ENCODE results near the gene PIK3C3. TPM values are rescaled to one million over a fixed set of nuclear protein-coding genes. Genes with fewer than 3 reads are reported as not detected.
A peak's percentile ranks its signal among the peaks of the same experiment; 100 is the strongest.

The PIK3C3 gene
- total RNA-seq, 1 experiment from 2014 or later, result 50.5 TPM

- H3K4me1 Mint-ChIP-seq (ENCODE audit: insufficient read depth, unreplicated experiment), result peaks cover 10% of the 10 kb centered on the region
- no peak for TF ChIP-seq CTCF (IDR thresholded peaks at IDR 0.05; ENCODE audit: unreplicated experiment)
- no peak overlapping the region for H3K27ac Mint-ChIP-seq (ENCODE audit: low read depth, unreplicated experiment)
- no peak for DNase-seq (ENCODE audit: unreplicated experiment)
- intact Hi-C loops (cut with micrococcal nuclease), result no loop called here
- no peaks in the 10 kb centered on the region for H3K36me3 Mint-ChIP-seq (ENCODE audit: insufficient read depth, unreplicated experiment)
- no peaks in the 10 kb centered on the region for H3K9me3 Mint-ChIP-seq (ENCODE audit: unreplicated experiment)
- H3K27me3 Mint-ChIP-seq (ENCODE audit: insufficient read depth, unreplicated experiment), result no peaks in the 10 kb centered on the region
- ChIA-PET CTCF (interaction anchor here (1.7 kb wide), 1 partner anchor 14 kb away, joined by 6 read pairs; no protein-coding TSS in a partner anchor), POLR2A (interaction anchor here (2.3 kb wide), 1 partner anchor 18 kb away, joined by 6 read pairs; the partner anchor contains the start of gene PIK3C3)
- no peak overlapping the region for H3K4me3 Mint-ChIP-seq (ENCODE audit: unreplicated experiment)
- BruUV-seq (replicated peaks), result no TSS peak
These were observed 18.4 kb upstream of the PIK3C3 start for GRCh38 chr18:41936471-41937134.

GRCh38 chr18:41938445-41938844 lies 16.6 kb upstream of the PIK3C3 start:
- peaks cover under 1% of the 10 kb centered on the region for H3K27me3 Mint-ChIP-seq (ENCODE audit: insufficient read depth, unreplicated experiment)
- no peaks in the 10 kb centered on the region for H3K9me3 Mint-ChIP-seq (ENCODE audit: unreplicated experiment)
- intact Hi-C loops (cut with micrococcal nuclease), result no loop called here
- no peaks in the 10 kb centered on the region for H3K36me3 Mint-ChIP-seq (ENCODE audit: insufficient read depth, unreplicated experiment)
- ChIA-PET CTCF (no interaction called here), POLR2A (no interaction called here)
- DNase-seq (ENCODE audit: unreplicated experiment), result peak; percentile 61
- H3K4me1 Mint-ChIP-seq (ENCODE audit: insufficient read depth, unreplicated experiment), result peaks cover 10% of the 10 kb centered on the region
- H3K4me3 Mint-ChIP-seq (ENCODE audit: unreplicated experiment), result no peak overlapping the region
- no peak overlapping the region for H3K27ac Mint-ChIP-seq (ENCODE audit: low read depth, unreplicated experiment)
- no TSS peak for BruUV-seq (replicated peaks)
- no peak for TF ChIP-seq CTCF (IDR thresholded peaks at IDR 0.05; ENCODE audit: unreplicated experiment)

- peaks cover 9% of the 10 kb centered on the region for H3K27me3 Mint-ChIP-seq (ENCODE audit: insufficient read depth, unreplicated experiment)
- no peaks in the 10 kb centered on the region for H3K9me3 Mint-ChIP-seq (ENCODE audit: unreplicated experiment)
- H3K4me1 Mint-ChIP-seq (ENCODE audit: insufficient read depth, unreplicated experiment), result peaks cover 10% of the 10 kb centered on the region
- ChIA-PET CTCF (no interaction called here), POLR2A (no interaction called here)
- H3K27ac Mint-ChIP-seq (ENCODE audit: low read depth, unreplicated experiment), result no peak overlapping the region
- no peak for DNase-seq (ENCODE audit: unreplicated experiment)
- H3K36me3 Mint-ChIP-seq (ENCODE audit: insufficient read depth, unreplicated experiment), result no peaks in the 10 kb centered on the region
- no peak for TF ChIP-seq CTCF (IDR thresholded peaks at IDR 0.05; ENCODE audit: unreplicated experiment)
- no TSS peak for BruUV-seq (replicated peaks)
- intact Hi-C loops (cut with micrococcal nuclease), result no loop called here
- no peak overlapping the region for H3K4me3 Mint-ChIP-seq (ENCODE audit: unreplicated experiment)
These were observed 15.7 kb upstream of the PIK3C3 start for GRCh38 chr18:41939326-41939725.

- POLR2A ChIA-PET, result no interaction called here
These were observed 14.4 kb upstream of the PIK3C3 start for GRCh38 chr18:41940506-41941215.

More at GRCh38 chr18:41940506-41941215, 14.4 kb upstream of the PIK3C3 start:
- Mint-ChIP-seq H3K27ac (ENCODE audit: low read depth, unreplicated experiment) (no peak overlapping the region), H3K4me3 (ENCODE audit: unreplicated experiment) (no peak overlapping the region), H3K4me1 (ENCODE audit: insufficient read depth, unreplicated experiment) (peaks cover 10% of the 10 kb centered on the region), H3K27me3 (ENCODE audit: insufficient read depth, unreplicated experiment) (peaks cover 23% of the 10 kb centered on the region), H3K9me3 (ENCODE audit: unreplicated experiment) (no peaks in the 10 kb centered on the region), H3K36me3 (ENCODE audit: insufficient read depth, unreplicated experiment) (no peaks in the 10 kb centered on the region)
- intact Hi-C loops (cut with micrococcal nuclease), result no loop called here
- no peak for TF ChIP-seq CTCF (IDR thresholded peaks at IDR 0.05; ENCODE audit: unreplicated experiment)
- BruUV-seq (replicated peaks), result no TSS peak
- peak; percentile 16 for DNase-seq (ENCODE audit: unreplicated experiment)
- CTCF ChIA-PET, result no interaction called here
